HepG2 (cell line): ENCODE results near the gene SLC22A5. TPM values are rescaled to one million over a fixed set of nuclear protein-coding genes. Genes with fewer than 3 reads are reported as not detected.
A peak's percentile ranks its signal among the peaks of the same experiment; 100 is the strongest.

ENCODE experiments used
- BCL6 ChIP-seq: IDR thresholded peaks from 2 replicates; pipeline ENCODE4 v1.6.1; 2016; ENCODE audit warnings: missing genetic modification reagents, missing compliant biosample characterization
- CBFB ChIP-seq: sonication (generic); formaldehyde crosslinking; IDR thresholded peaks from 2 replicates; pipeline ENCODE4 v1.4.0; 2020; ENCODE audit warnings: missing genetic modification reagents
- FOXP1 ChIP-seq, 2 experiments: fragments of 450-650 bp in 1 of 2; IDR thresholded peaks; 2 replicates each; pipeline ENCODE4 v1.6.1; 2017 to 2018; ENCODE audit warnings: antibody characterized with exemption in 1 of 2
- HNF4A ChIP-seq: sonication (generic); formaldehyde crosslinking; IDR thresholded peaks from 2 replicates; pipeline ENCODE4 v1.4.0; 2020; ENCODE audit warnings: missing genetic modification reagents
- PRPF4 ChIP-seq: fragments of 200-400 bp; formaldehyde crosslinking; IDR thresholded peaks from 2 replicates; pipeline ENCODE4 v1.6.1; 2016; ENCODE audit warnings: low read length, low read depth; ENCODE audit not compliant: poor library complexity, severe bottlenecking
- SAFB2 ChIP-seq: sonication (generic); formaldehyde crosslinking; IDR thresholded peaks from 2 replicates; pipeline ENCODE4 v1.5.1; 2020; ENCODE audit warnings: missing genetic modification reagents, low read depth, mild to moderate bottlenecking, borderline replicate concordance
- SCMH1 ChIP-seq: sonication (generic); formaldehyde crosslinking; IDR thresholded peaks from 2 replicates; pipeline ENCODE4 v1.9.0; 2021; ENCODE audit warnings: missing genetic modification reagents, mild to moderate bottlenecking, borderline replicate concordance
- SRSF9 ChIP-seq: fragments of 200-400 bp; formaldehyde crosslinking; IDR thresholded peaks from 2 replicates; pipeline ENCODE4 v1.6.1; 2018; ENCODE audit warnings: borderline replicate concordance, mild to moderate bottlenecking, low read depth, low read length; ENCODE audit not compliant: insufficient read depth, poor library complexity, severe bottlenecking
- STAG1 ChIP-seq: sonication (generic); formaldehyde crosslinking; IDR thresholded peaks from 2 replicates; pipeline ENCODE4 v1.4.0; 2020; ENCODE audit warnings: missing genetic modification reagents
- ZNF251 ChIP-seq: sonication (generic); formaldehyde crosslinking; IDR thresholded peaks from 2 replicates; pipeline ENCODE4 v1.9.0; 2021; ENCODE audit warnings: mild to moderate bottlenecking, missing genetic modification reagents
- ZNF30 ChIP-seq: sonication (generic); formaldehyde crosslinking; IDR thresholded peaks from 2 replicates; pipeline ENCODE4 v1.5.0; 2020; ENCODE audit warnings: mild to moderate bottlenecking, missing genetic modification reagents
- ZNF431 ChIP-seq: sonication (generic); formaldehyde crosslinking; IDR thresholded peaks from 2 replicates; pipeline ENCODE4 v1.9.0; 2022; ENCODE audit warnings: missing genetic modification reagents, low read depth, mild to moderate bottlenecking, borderline replicate concordance
- polyA plus RNA-seq, 8 experiments: library from polyadenylated mRNA; depleted of rRNA in 3 of 8; stranded (reverse) in 7 of 8; unstranded in 1 of 8; fragments of >200 nt; fragmentation: Illumina TruSeq in 4 of 8; extraction: Trizol in 4 of 8; gene quantifications; 2 replicates each; pipeline versions ENCODE4 v1.2.1 to v1.2.3, GENCODE V29; 2011 to 2016; ENCODE audit warnings: low read depth in 4 of 8, missing spikeins in 1 of 8, mixed read lengths in 1 of 8; ENCODE audit not compliant: insufficient read depth in 1 of 8
- total RNA-seq, 5 experiments: library from RNA; depleted of rRNA; stranded (reverse); fragments of >200 nt; fragmentation: Illumina TruSeq; extraction: Trizol; gene quantifications; 2 replicates each; pipeline ENCODE4 v1.2.3, GENCODE V29; 2016; ENCODE audit warnings: low read depth in 1 of 5
- TF ChIP-seq, protein P1 (sequence below): IDR thresholded peaks from 2 replicates; pipeline ENCODE4 v1.6.1; 2016; ENCODE audit warnings: missing compliant biosample characterization, missing genetic modification reagents, borderline replicate concordance
- TF ChIP-seq, protein P2 (sequence below): sonication (generic); formaldehyde crosslinking; IDR thresholded peaks from 2 replicates; pipeline ENCODE4 v1.8.1; 2023; ENCODE audit warnings: missing genetic modification reagents, mild to moderate bottlenecking, borderline replicate concordance
- TF ChIP-seq, protein P3 (sequence below), 2 experiments: sonication (generic) in 1 of 2; formaldehyde crosslinking in 1 of 2; IDR thresholded peaks; 2 replicates each; pipeline versions ENCODE4 v1.4.0 to v1.6.1; 2016 to 2020; ENCODE audit warnings: borderline replicate concordance in 1 of 2, low read depth in 1 of 2, mild to moderate bottlenecking in 1 of 2, missing genetic modification reagents in 1 of 2
- TF ChIP-seq, protein P4 (sequence below): sonication (generic); formaldehyde crosslinking; IDR thresholded peaks from 2 replicates; pipeline ENCODE4 v1.4.0; 2020; ENCODE audit warnings: low read depth, mild to moderate bottlenecking, missing genetic modification reagents
- TF ChIP-seq, protein P5 (sequence below): sonication (generic); formaldehyde crosslinking; IDR thresholded peaks from 2 replicates; pipeline ENCODE4 v1.4.0; 2020; ENCODE audit warnings: missing genetic modification reagents

The SLC22A5 gene
- total and polyA plus RNA-seq, 2 of the 13 experiments (the other 11 are each of a cell fraction or from before 2014, with no cell fraction given): 7.1 to 15.1 TPM

DNA sequence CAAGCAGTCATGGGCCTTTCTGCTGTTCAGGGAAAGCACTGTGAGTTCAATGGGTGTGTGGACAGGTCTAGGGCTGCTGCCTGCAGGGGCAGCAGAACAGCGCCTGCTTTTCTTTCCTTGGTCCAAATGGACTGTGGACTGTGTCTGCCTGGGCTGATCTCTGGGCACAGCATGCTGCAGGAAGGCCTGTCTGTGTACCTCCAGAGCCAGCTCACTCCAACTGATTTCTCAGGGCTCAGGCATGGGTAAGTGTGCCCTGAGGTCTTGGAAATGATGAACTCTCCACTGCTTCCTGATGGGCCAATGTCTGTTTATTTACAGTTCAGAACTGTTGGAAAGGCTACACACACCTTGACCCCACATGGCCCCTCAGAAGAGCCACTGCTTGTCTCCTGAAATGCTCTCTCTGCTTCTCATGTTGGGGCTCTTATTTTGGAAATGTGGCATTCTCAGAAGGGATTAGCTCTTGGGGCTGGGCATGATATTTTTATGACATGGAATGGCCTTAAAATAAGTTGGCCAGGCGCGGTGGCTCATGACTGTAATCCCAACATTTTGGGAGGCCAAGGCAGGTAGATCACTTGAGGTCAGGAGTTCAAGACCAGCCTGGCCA, 48.3 kb upstream of the SLC22A5 start (continued):
- TF ChIP-seq, protein P1, sequence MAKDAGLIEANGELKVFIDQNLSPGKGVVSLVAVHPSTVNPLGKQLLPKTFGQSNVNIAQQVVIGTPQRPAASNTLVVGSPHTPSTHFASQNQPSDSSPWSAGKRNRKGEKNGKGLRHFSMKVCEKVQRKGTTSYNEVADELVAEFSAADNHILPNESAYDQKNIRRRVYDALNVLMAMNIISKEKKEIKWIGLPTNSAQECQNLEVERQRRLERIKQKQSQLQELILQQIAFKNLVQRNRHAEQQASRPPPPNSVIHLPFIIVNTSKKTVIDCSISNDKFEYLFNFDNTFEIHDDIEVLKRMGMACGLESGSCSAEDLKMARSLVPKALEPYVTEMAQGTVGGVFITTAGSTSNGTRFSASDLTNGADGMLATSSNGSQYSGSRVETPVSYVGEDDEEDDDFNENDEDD (CRISPR knock-in tag): no peak
- TF ChIP-seq ZNF251 (no peak), ZNF30 (no peak), SCMH1 (CRISPR knock-in tag) (no peak), ZNF431 (CRISPR knock-in tag) (no peak), HNF4A (CRISPR knock-in tag) (peak; percentile 92), STAG1 (CRISPR knock-in tag) (peak; percentile 42), FOXP1 (IDR thresholded peaks at IDR 0.05) (no peak), FOXP1 (CRISPR knock-in tag; IDR thresholded peaks at IDR 0.05) (no peak), SAFB2 (CRISPR knock-in tag) (no peak), CBFB (CRISPR knock-in tag) (no peak), PRPF4 (no peak), BCL6 (peak; percentile 24; the same call in 1 of the 2 replicates), SRSF9 (no peak)
- TF ChIP-seq, protein P2, sequence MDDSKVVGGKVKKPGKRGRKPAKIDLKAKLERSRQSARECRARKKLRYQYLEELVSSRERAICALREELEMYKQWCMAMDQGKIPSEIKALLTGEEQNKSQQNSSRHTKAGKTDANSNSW (CRISPR knock-in tag): no peak
- TF ChIP-seq, protein P3, sequence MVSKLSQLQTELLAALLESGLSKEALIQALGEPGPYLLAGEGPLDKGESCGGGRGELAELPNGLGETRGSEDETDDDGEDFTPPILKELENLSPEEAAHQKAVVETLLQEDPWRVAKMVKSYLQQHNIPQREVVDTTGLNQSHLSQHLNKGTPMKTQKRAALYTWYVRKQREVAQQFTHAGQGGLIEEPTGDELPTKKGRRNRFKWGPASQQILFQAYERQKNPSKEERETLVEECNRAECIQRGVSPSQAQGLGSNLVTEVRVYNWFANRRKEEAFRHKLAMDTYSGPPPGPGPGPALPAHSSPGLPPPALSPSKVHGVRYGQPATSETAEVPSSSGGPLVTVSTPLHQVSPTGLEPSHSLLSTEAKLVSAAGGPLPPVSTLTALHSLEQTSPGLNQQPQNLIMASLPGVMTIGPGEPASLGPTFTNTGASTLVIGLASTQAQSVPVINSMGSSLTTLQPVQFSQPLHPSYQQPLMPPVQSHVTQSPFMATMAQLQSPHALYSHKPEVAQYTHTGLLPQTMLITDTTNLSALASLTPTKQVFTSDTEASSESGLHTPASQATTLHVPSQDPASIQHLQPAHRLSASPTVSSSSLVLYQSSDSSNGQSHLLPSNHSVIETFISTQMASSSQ (IDR thresholded peaks at IDR 0.05; ENCODE audit: low read depth): no peak
- TF ChIP-seq, protein P3 (CRISPR knock-in tag; IDR thresholded peaks at IDR 0.05; ENCODE audit: borderline replicate concordance): peak; percentile 17; the same call in 1 of the 2 replicates
- TF ChIP-seq, protein P4, sequence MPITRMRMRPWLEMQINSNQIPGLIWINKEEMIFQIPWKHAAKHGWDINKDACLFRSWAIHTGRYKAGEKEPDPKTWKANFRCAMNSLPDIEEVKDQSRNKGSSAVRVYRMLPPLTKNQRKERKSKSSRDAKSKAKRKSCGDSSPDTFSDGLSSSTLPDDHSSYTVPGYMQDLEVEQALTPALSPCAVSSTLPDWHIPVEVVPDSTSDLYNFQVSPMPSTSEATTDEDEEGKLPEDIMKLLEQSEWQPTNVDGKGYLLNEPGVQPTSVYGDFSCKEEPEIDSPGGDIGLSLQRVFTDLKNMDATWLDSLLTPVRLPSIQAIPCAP (CRISPR knock-in tag): no peak
- TF ChIP-seq, protein P5, sequence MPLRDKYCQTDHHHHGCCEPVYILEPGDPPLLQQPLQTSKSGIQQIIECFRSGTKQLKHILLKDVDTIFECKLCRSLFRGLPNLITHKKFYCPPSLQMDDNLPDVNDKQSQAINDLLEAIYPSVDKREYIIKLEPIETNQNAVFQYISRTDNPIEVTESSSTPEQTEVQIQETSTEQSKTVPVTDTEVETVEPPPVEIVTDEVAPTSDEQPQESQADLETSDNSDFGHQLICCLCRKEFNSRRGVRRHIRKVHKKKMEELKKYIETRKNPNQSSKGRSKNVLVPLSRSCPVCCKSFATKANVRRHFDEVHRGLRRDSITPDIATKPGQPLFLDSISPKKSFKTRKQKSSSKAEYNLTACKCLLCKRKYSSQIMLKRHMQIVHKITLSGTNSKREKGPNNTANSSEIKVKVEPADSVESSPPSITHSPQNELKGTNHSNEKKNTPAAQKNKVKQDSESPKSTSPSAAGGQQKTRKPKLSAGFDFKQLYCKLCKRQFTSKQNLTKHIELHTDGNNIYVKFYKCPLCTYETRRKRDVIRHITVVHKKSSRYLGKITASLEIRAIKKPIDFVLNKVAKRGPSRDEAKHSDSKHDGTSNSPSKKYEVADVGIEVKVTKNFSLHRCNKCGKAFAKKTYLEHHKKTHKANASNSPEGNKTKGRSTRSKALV (CRISPR knock-in tag): no peak
